Stomach (tissue), 4 donors: ENCODE data around the gene GPBAR1.

Source experiments
- CTCF ChIP-seq, 7 experiments: fragments of 450-650 bp in 4 of 7; fragments of 200-600 bp in 3 of 7; sonication (generic) in 3 of 7; IDR thresholded peaks; one replicate each; pipeline ENCODE4 v1.5.1; 2016 to 2019; ENCODE audit warnings: antibody characterized with exemption in 7 of 7, control low read depth in 2 of 7, mild to moderate bottlenecking in 1 of 7
- POLR2A ChIP-seq, 4 donors: fragments of 450-650 bp; IDR thresholded peaks; one replicate each; pipeline ENCODE4 v1.6.1; 2016; ENCODE audit warnings: antibody characterized with exemption in 4 of 4, control low read depth in 2 of 4, mild to moderate bottlenecking in 1 of 4, moderate library complexity in 1 of 4

GRCh38 chr2:218276986-218277755 is 16.4 kb downstream of the GPBAR1 start:
- TF ChIP-seq CTCF (IDR thresholded peaks at IDR 0.05) (peak in 1 of 7 experiments; percentile 32), POLR2A (IDR thresholded peaks at IDR 0.05) (no peak)
